Progenitor cell of endocrine pancreas (in vitro differentiated cells): Measurements from ENCODE around the gene EPHA10. TPM values are rescaled to one million over a fixed set of nuclear protein-coding genes. Genes with fewer than 3 reads are reported as not detected.

ENCODE experiments used
- DNase-seq: peaks from one replicate; pipeline ENCODE4 v3.0.0; 2021; ENCODE audit warnings: low spot score; ENCODE audit not compliant: unreplicated experiment
- H3K27ac Mint-ChIP-seq: 2 replicates; pipeline ENCODE4 v1.8.0; 2021; ENCODE audit warnings: mild to moderate bottlenecking, moderate library complexity, mixed read lengths
- H3K27me3 Mint-ChIP-seq: 2 replicates; pipeline ENCODE4 v1.8.0; 2021; ENCODE audit warnings: mixed read lengths
- H3K36me3 Mint-ChIP-seq: 2 replicates; pipeline ENCODE4 v1.8.0; 2022; ENCODE audit warnings: mixed read lengths; ENCODE audit not compliant: insufficient read depth
- H3K4me1 Mint-ChIP-seq: 2 replicates; pipeline ENCODE4 v1.8.0; 2021; ENCODE audit warnings: low read depth, mixed read lengths
- H3K4me3 Mint-ChIP-seq: 2 replicates; pipeline ENCODE4 v1.8.0; 2021; ENCODE audit warnings: low read depth, mild to moderate bottlenecking, moderate library complexity, mixed read lengths
- H3K9me3 Mint-ChIP-seq: 2 replicates; pipeline ENCODE4 v1.8.0; 2021; ENCODE audit warnings: low read depth, mixed read lengths
- total RNA-seq: library from RNA; stranded (reverse); gene quantifications from 2 replicates; pipeline ENCODE4 v1.2.1, GENCODE V29; 2021
- TF ChIP-seq, protein P1 (sequence below): fragments of 200-600 bp; sonication (generic); IDR thresholded peaks from one replicate; pipeline ENCODE4 v1.5.0; 2021; ENCODE audit warnings: antibody characterized with exemption, mild to moderate bottlenecking; ENCODE audit not compliant: unreplicated experiment

Gene EPHA10
- total RNA-seq, 1 donor from 2014 or later: 6.2 TPM

DNA sequence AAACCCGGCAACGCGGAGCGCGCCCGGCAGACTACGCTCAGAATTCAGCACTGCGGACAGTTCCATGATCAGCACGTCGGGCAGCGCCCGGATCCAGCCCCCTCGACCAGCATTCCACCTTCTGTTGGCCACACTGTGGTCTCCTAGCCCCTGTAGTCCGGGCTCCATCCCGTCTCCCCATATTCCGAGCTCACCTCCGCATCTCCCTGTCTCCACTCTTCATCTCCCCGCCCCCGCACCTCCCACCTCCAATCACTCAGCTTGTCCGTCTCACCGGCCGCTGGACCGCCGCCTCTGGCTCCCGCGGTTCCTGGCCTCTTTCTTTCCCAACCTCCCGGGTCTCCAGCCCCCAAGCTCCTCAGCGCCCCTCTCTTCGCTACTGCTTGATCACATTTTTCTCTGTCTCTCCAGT lies 500 bp downstream of the EPHA10 start:
- TF ChIP-seq, protein P1, sequence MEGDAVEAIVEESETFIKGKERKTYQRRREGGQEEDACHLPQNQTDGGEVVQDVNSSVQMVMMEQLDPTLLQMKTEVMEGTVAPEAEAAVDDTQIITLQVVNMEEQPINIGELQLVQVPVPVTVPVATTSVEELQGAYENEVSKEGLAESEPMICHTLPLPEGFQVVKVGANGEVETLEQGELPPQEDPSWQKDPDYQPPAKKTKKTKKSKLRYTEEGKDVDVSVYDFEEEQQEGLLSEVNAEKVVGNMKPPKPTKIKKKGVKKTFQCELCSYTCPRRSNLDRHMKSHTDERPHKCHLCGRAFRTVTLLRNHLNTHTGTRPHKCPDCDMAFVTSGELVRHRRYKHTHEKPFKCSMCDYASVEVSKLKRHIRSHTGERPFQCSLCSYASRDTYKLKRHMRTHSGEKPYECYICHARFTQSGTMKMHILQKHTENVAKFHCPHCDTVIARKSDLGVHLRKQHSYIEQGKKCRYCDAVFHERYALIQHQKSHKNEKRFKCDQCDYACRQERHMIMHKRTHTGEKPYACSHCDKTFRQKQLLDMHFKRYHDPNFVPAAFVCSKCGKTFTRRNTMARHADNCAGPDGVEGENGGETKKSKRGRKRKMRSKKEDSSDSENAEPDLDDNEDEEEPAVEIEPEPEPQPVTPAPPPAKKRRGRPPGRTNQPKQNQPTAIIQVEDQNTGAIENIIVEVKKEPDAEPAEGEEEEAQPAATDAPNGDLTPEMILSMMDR: no peak
- Mint-ChIP-seq H3K4me3 (no peak overlapping the region), H3K9me3 (no peaks in the 10 kb centered on the region), H3K36me3 (no peaks in the 10 kb centered on the region), H3K27me3 (peaks cover 83% of the 10 kb centered on the region), H3K27ac (no peak overlapping the region), H3K4me1 (no peaks in the 10 kb centered on the region)
- DNase-seq: peak; percentile 78

GRCh38 chr1:37763791-37764413 lies 1.0 kb downstream of the EPHA10 start:
- Mint-ChIP-seq H3K27me3 (peaks cover 78% of the 10 kb centered on the region), H3K4me3 (no peak overlapping the region)

DNA sequence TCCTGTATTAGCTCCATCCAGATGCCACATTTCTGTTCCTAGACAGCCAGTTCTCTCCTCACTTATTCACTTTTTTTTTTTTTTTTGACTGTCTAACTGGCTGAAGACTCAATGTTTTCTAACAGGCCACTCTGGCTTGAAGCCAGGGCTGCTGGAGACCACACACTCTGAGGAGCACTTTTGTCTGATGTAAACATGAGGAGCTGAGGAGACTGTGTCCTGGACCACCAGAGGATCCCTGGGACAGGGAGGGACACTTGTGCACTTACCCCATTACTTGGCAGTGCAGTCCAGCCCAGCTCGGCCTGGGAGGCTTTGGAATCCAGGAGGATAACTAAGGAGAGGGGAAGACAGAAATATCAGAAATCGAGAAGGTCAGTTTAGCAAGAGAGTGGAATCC lies 2.4 kb downstream of the EPHA10 start:
- TF ChIP-seq, protein P1: no peak
- Mint-ChIP-seq H3K4me3 (no peak overlapping the region), H3K27me3 (peaks cover 64% of the 10 kb centered on the region), H3K9me3 (no peaks in the 10 kb centered on the region), H3K27ac (no peak overlapping the region), H3K36me3 (no peaks in the 10 kb centered on the region), H3K4me1 (no peaks in the 10 kb centered on the region)
- DNase-seq: no peak

More at GRCh38 chr1:37763791-37764413, 1.0 kb downstream of the EPHA10 start:
- Mint-ChIP-seq H3K27ac (no peak overlapping the region), H3K4me1 (no peaks in the 10 kb centered on the region), H3K9me3 (no peaks in the 10 kb centered on the region), H3K36me3 (no peaks in the 10 kb centered on the region)
- TF ChIP-seq, protein P1: no peak
- DNase-seq: no peak

DNA sequence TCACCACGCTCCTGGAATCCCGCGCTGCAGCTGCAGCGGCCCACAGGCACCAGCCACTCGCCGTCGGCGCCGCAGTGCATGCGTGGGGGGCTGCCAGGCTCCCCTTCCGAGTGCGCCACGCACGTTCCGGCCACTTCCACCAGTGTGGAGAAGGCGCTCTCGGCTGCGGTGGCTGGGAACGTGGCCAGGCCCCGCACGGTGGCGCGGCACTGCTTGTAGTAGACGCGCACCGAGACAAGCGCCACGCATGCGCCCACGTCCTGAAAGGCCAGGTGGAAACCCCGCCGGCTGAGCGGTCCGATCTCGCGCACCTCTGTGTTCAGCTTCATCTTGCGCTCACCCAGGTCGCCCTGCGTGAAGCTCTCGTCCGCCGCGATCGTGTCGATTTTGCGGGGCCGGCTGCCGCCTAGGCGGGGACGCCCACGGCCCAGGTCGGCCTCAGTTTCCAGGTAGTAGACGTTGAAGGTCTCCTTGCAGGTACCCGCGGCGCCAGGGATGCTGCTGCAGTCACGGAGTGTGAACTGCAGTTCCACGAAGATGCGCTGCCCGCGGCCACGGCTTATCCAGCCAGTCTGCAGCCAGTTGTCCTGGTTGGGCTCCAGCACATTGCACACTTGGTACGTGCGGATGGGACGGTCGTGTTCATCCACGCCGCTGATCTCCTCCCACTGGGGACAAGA lies 3.4 kb downstream of the EPHA10 start:
- H3K27ac Mint-ChIP-seq: no peak overlapping the region
- H3K4me3 Mint-ChIP-seq: no peak overlapping the region
- H3K36me3 Mint-ChIP-seq: no peaks in the 10 kb centered on the region
- no peaks in the 10 kb centered on the region for H3K4me1 Mint-ChIP-seq
- TF ChIP-seq, protein P1: no peak
- H3K27me3 Mint-ChIP-seq: peaks cover 54% of the 10 kb centered on the region
- H3K9me3 Mint-ChIP-seq: no peaks in the 10 kb centered on the region
- no peak for DNase-seq

GRCh38 chr1:37759451-37759850 lies 5.5 kb downstream of the EPHA10 start:
- Mint-ChIP-seq H3K27me3 (peaks cover 34% of the 10 kb centered on the region), H3K4me1 (no peaks in the 10 kb centered on the region)

More at GRCh38 chr1:37759451-37759850, 5.5 kb downstream of the EPHA10 start:
- TF ChIP-seq, protein P1: no peak
- DNase-seq: no peak
- no peaks in the 10 kb centered on the region for H3K36me3 Mint-ChIP-seq
- H3K27ac Mint-ChIP-seq: no peak overlapping the region
- H3K9me3 Mint-ChIP-seq: no peaks in the 10 kb centered on the region
- H3K4me3 Mint-ChIP-seq: no peak overlapping the region
